Measurements from ENCODE around the gene GABRA5.

Gene GABRA5

DNA sequence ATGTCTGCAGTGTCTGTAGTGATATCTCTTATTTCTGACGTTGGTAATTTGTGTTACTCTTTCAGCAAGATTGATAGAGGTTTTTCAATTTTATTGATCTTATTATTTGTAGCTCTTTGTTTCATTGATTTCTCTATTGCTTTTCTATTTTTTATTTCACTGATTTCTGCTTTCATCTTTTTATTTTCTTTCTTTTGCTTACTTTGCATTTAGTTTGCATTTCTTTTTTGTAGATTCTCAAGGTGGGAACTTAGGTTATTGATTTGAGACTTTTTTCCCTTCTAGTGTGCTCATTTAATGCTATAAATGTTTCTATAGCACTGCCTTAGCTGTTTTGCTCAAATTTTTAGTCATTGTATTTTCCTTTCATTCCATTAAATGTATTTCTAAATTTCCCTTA lies 54.6 kb downstream of the GABRA5 start:
- no peak for DNase-seq (ENCODE audit: low read depth in 1 of 2, low spot score in 1 of 2)

DNA sequence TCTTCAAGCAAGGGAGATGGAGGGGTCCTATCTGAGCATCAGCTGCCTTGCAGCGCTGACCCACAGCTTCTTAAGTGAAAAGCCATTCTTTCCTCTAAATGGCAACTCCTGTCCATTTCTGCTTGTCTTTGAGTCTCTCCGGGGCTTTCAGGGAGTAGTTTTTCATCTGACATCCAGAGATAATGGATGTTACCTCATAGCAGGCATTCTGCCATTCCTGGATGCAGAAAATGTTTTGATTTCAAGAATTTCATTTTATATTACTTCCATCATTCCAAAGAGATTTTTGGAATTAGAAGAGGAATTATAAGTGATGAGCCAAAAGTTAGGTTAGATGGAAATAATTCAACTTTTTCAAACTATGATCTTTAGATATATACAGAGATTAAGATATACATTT lies 59.2 kb downstream of the GABRA5 start:
- no peak for DNase-seq (ENCODE audit: low read depth in 1 of 2, low spot score in 1 of 2)

DNA sequence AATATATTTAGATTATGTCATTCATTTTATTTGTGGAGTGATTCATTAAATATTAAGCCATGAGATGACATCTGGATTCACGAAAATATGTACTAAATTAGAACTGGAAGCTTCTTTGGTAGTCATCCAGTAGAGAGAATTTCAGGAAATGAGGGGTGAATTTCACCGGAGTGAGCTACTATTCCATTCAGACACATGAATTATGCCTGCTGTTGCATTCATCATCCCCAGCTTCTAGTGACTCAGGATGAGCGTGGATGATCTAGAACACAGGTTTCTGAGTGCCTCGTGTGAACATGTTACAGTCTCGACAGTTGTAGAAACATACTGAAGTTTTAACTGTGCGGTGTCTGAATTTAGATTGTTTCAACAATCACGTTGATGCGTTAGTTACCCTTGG lies 61.2 kb downstream of the GABRA5 start:
- no peak for DNase-seq (ENCODE audit: low read depth in 1 of 2, low spot score in 1 of 2)

DNA sequence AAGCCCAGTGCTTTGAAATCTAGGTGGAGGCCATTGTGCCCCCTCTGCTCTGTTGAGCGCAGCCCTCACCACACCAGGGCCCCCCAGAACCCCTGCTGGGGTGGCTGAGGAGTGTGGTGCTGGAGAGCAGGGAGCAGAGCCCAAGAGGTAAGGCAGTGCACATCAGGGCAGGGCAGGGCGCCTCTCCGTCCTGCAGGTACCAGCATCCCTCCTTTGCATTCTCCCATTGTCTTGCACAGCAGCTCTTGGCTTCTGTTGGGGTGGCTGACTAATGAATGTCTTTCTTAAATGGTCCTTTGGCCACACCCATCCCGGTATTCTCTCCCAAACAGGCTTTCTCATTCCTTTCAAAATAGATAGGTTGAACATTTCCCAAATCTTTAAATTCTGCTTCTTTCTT lies 62.7 kb downstream of the GABRA5 start:
- DNase-seq (ENCODE audit: low read depth in 1 of 2, low spot score in 1 of 2): no peak

DNA sequence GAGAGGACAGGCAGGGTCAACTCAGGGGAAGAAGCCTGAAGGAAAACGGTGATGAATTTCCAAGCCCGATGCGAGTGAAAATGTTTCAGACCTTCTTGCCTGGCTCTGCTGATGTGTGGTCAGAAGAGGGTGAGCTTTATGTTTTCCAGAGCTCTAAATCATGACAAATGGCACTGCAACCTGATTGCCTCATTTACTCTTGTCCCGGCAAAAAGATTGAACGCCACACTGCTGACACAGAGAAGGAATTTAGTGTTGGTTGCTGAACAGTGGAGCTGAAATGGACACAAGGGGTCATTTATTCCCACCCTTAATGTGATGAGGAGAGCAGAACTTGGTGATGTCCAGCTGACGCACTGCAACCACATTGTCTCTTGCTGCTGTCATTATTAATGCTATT lies 68.0 kb downstream of the GABRA5 start:
- no peak for DNase-seq (ENCODE audit: low read depth in 1 of 2, low spot score in 1 of 2)

DNA sequence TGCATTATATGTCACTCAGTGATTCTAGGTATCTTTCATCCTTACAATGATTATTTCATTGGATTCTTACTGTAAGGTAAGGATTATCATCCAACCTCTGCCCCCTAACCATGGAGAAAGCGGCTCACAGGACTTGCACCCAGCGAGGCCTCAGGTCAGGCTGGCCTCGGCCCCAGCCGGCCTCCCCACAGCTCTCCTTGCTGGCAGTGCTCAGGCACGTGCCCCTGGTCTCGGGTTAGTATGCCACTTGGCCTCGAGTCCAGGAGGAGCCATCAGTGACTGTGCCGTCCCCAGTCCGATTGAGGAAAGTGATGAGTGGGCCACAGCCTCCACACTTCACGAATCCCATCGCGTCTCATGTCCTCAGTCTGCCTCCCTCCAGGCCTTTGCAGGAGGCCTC lies 68.5 kb downstream of the GABRA5 start:
- DNase-seq (ENCODE audit: low read depth in 1 of 2, low spot score in 1 of 2): no peak

DNA sequence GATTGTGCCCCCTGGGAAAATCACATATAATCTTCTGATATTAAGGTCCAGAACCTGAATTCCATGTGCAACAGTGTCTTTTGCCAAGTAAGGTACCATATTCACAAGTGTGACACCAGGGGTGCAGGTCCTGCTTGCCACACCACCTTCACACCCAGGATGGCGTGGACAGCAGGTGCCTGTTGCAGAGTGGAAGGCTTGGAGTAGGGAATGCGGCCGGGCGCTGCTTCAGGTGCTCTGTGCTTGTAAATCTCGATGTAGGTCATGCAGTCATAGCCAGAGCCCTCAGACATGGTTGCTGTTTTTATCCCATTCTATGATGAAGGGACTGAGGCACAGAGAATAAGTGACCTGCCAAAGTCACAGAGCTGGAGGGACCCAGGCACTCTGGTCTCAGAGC lies 69.6 kb downstream of the GABRA5 start:
- no peak for DNase-seq (ENCODE audit: low read depth in 1 of 2, low spot score in 1 of 2)

DNA sequence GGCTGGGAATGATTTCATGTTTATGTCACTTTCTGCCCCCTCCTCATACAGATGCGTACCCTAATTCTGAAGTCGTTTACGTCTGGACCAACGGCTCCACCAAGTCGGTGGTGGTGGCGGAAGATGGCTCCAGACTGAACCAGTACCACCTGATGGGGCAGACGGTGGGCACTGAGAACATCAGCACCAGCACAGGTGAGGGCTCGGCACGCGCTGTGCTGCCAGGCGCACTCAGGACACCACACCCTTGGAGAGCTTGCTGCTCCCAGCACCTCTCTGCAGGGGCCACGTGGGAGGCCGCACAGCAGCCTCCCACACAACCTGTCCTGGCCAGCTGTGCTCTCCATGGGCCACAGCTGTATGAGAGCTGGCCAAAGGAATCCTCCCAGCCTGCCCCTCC lies 70.3 kb downstream of the GABRA5 start:
- DNase-seq (ENCODE audit: low read depth in 1 of 2, low spot score in 1 of 2): no peak

DNA sequence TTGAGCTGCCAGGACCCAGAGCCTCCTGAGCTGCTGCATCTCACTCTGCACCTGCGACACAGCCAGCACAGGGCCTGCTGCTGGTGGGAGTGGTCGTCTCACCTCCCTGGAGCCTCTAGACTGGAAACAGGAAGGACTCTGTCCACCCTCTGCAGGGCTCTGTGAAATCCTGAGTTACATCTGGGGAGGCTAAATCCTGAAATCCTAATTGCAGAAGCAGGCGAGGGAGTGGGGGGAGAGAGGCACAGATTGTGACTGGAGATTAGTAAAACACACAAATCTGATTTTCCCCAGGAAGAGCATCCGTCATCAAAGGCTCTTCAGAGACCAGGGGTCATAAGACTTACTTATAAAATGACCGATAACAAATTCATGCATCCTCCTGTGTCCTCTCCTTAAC lies 72.5 kb downstream of the GABRA5 start:
- DNase-seq (ENCODE audit: low read depth in 1 of 2, low spot score in 1 of 2): no peak

DNA sequence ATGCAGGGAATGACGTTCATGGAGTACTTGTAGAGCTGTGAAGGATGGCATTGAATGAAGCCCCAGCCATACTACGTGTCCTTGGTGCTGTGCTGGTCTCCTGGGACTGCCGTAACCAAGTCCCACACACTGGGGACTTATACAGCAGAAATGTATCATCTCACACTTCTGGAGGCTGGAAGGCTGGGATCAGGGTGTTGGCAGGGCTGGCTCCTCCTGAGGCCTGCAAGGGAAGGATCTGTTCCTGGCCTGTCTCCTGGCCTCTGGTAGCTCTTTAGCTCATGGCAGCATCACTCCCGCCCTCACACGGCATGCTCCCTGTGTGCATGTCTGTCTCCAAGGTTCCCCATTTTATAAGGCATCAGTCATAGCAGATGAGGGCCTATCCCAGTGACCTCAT lies 74.6 kb downstream of the GABRA5 start:
- DNase-seq (ENCODE audit: low read depth in 1 of 2, low spot score in 1 of 2): no peak

DNA sequence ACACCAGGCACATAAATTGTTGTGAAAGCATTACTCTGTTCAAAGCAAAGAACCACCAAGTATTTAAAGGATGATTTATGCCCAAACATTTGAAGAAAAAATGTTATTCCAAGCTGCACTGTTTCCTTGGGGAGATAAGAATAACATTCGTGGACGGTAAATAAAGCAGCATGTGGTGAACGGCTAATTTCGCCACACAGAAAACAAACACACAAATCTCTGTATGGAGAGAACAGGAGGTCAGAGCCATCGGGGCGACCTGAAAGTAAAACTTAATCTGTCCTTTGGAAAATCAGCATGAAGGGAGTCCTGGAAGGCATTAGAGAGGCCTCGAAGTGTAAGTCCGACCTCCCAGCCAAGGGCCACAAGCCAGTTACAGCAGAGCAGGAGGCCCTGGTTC lies 77.0 kb downstream of the GABRA5 start:
- DNase-seq (ENCODE audit: low read depth in 1 of 2, low spot score in 1 of 2): no peak

DNA sequence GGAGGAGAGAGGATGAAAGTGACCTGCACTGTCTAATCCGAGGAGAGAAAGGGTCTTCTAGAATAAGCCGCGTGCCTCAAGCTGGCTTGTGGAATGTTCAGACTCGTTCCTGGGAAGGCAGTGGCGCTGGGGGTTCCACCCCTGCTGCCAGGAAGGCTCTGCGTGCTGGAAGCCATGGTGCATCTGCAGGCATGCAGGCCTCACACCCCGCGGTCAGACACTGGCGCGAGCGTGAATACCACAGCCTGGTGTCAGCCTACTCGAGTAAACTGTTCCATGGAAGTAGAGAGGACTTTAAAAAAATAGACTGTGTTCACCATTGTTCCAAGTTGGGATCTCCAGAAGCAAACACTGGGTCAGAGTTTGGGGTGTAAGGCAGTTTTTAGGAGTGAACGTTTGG lies 78.2 kb downstream of the GABRA5 start:
- DNase-seq (ENCODE audit: low read depth in 1 of 2, low spot score in 1 of 2): no peak

DNA sequence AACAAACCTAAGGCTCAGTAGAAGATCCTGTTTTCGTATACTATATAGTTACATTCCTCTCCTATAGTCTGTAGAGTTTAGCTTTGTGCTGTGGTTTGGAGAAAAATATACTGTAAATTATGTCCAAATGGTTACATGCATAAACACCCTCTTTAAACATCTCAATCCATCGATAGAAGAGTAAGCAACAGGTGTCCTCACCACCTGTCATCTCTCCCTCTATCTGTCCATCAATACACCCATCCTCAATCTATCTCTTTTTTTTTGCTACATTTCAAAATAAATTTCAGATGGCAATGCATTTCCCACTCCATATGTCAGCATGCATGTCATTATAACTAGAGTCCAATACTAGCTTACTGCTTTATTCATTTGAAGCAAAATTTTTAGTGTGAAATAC lies 83.1 kb downstream of the GABRA5 start:
- no peak for DNase-seq (ENCODE audit: low read depth in 1 of 2, low spot score in 1 of 2)

DNA sequence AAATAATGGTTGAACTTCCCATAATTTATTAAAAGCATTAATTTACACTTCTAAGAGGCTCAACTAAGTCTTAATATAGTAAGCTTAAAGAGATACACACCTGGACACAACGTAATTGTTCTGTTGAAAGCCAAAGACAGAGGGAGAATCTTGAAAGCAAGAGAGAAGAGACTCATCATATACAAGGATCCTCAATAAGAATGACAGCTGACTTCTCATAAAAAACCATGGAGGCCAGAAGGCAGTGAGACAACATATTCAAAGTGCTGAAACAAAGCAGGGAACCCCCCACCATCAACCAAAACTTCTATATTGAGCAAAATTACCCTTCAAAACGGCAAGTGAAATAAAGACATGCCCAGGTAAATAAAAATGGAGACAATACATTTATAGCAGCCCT lies 87.5 kb downstream of the GABRA5 start:
- DNase-seq (ENCODE audit: low read depth in 1 of 2, low spot score in 1 of 2): no peak

DNA sequence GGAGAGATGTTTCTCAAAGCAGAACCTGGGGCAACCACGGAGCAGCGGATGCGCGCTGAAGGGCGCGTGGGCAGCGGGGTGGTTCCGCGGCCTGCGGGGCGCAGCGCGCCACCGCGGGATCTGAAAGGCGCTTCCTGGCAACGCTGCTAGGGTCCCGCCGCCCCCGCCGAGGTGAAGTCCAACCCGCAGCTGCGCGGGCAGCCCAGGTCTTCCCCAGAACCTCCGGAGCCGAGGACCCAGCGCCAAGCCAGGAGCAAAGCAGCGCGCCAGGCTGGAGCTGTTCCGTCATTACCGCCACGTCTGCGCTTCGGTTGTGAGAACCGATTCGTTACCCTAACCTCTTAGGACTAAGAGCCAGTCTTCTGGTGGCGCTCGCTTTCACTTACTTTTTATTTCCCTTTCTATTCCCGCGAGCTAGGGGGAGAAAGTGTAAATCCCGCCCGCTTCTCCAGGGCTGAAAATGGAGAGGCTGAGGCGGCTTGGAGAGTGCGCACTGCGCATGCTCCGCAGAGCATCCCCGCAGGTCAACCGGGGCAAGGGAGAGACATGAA lies 100.9 kb downstream of the GABRA5 start:
- DNase-seq (ENCODE audit: low read depth in 1 of 2, low spot score in 1 of 2): no peak

DNA sequence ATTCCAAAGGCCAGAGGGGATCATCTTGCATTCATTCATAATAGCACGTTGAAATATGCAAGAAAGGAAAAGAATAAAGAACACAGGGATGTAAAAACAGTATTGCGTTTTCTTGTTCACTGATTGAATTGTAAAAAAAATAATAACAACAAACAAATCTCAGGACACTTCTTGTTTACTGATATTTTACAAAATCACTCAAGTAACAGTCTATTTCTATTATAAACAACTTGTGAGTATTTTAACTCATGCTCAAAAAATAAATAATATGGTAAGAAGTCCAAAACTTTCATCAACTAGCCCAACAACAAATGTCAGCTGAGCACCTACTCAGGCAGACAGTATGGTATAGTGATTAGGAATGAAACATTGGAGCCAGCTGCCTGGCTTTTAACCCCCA lies 101.9 kb downstream of the GABRA5 start:
- no peak for DNase-seq (ENCODE audit: low read depth in 1 of 2, low spot score in 1 of 2)

DNA sequence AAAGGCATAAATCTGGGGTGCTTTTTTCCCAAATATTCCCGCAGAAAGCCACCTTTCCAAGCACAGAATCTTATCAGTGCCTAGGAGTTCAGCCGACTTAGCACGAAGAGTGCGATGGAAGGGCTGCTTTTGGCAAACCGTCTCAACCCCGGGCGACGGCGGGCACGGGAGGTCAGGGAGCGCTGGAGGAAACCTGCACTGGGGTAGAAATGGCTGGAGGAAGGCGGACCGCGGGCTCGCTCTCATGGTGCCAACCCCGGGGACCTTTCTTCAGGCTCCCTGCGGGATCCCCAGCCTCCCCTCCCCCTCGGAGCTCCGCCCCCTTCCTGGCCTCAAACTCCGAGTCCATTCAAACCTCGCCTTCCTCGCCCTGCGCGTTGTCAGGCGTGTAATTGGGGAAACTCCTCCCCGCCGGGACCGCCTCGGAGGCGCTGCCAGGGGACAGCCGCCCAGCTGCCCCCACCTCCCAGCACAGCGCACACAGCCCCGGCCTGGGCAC lies 103.9 kb downstream of the GABRA5 start, which contains the start of gene GABRG3:
Gene GABRG3 (plus strand): TSS at position 470 of the 499 bp plus-strand sequence.
- DNase-seq (ENCODE audit: low read depth in 1 of 2, low spot score in 1 of 2): no peak

DNA sequence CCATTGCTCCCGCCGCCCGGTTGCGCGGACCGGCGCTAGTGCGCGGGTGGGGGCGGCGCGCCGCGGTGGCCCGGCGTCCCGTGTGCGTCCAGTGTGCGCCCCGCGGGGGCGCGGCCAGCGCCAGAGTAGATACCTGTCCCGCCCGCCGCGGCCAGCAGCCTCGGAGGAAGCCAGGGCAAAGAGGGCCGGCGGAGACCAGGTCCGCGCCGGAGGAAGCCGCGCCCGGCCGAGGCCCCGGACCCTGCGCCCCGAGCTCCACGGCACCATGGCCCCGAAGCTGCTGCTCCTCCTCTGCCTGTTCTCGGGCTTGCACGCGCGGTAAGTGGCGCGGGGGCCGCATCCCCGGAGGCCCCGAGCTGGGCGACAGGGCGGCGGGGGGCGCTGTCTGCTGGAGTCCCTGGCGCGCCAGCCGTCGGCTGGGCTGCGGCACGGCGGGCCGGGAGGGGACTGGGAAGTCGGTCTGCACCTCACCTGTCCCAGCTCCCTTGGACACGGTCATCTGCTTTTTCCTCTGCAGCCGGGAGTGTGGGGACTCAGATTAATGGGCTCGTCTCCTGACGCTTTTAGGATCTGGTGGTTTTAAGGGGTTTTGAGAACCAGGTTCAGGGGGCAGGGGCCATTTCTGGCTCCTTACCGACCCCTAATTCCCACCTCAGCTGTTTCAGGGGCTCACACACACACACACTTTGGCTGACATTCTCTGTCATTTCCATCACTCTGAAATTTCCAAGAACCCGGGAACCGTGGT lies 104.6 kb downstream of the GABRA5 start:
- DNase-seq (ENCODE audit: low read depth in 1 of 2, low spot score in 1 of 2): no peak

DNA sequence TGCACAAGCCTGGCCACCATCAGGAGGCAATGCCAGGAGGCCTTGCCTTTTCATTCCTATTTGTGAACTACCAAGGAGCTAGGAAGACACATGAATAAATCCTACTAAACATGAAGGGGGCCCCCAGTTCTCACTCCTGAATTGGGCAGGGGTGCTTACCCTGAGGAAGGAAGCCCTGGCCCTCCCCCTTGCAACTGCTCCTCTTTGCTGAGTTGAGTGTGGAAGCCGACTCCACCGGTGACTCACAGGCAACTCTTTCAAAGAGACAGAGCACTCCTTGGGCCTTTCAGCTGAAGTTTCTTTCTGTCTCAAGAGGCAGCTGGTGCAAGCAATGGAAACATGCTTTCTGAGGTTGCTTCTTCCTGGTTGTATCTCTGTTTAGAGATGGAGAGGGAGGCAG lies 105.8 kb downstream of the GABRA5 start:
- no peak for DNase-seq (ENCODE audit: low read depth in 1 of 2, low spot score in 1 of 2)

DNA sequence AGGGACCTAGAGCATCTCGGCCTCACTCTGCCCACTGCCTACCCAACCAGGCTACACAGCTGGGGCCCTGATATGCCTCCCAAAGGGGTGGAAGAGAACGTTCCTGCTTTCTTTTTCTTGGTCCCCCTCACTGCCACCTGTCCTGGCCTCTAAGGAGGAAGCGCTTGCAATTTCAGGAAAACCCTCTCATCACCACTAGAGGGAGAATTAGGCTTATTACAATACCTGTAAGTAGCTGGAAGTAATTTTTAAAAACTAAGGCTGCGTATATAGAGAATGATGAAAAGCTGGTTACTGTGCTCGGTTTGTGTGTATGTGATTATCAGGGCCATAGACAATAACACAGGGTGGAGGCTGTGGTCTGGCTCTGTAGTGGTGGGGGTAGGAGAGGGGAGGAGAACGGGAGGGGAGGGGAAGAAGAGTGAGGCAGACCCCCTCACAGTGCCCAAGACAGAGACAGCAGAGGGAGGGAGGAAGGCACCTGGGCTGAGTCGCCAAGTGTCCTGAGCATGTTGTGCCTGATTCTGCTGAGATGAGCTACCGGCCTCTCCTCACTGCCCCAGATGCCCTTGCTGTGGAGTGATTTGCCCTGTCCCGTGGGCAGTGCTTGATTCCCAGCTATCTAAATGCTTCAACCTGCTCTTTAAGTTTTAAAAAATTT lies 107.4 kb downstream of the GABRA5 start:
- no peak for DNase-seq (ENCODE audit: low read depth in 1 of 2, low spot score in 1 of 2)

DNA sequence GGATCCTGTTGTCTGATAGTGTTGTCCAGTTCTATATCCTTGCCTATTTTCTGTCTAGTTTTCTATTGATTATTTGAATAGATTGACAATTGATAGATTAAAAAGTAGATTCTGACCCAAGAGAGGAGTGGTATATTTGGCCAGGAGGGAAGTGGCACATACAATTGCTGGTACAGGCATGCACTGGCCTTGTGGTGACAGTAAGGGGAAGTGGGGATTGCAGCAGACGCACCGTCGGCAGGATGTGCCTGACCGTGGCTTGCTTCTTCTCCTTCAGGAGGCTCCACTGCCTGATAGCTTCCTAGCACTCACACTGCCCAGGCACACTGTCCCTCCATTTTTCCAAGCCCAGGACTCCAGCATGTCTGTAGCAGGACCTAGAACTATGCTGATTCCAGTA lies 114.6 kb downstream of the GABRA5 start:
- no peak for DNase-seq (ENCODE audit: low read depth in 1 of 2, low spot score in 1 of 2)

DNA sequence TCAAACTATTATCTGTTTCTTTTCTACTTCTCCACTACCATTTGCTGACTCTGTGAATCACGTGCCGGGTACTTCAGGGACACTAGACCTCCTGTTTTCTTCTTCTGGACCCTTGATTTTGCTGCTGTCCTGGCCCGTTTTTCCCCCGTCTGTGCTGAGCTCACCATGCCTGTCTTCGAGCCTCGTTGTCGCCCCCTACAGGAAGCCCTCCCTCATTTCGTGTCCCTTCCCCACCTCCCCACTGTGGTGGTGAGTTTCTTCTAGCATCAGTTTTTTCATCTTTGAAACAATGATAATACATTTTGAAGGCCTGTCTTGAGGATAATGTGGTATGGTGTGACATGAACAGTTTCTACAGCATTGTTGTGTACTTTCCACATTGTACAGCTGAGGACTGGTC lies 117.0 kb downstream of the GABRA5 start:
- DNase-seq (ENCODE audit: low read depth in 1 of 2, low spot score in 1 of 2): no peak

DNA sequence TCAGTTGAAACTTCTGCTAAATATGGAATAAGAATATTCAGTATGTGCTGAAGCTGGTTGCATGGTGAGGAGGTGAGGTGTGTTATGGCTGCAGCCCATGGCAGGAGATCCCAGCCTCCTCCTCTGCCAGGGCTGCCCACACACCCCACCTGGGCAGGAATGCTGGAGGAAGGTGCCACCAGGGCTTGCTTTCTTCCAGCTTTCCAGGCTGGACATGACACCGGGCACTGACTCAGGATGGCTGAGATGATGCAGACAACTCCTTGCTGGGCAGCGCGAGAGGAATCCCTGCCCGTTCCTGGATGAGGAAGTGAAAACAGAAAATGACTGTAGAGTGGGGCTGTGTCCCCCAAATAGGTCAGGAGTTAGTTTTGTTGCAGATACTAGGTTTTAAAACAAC lies 118.2 kb downstream of the GABRA5 start:
- DNase-seq (ENCODE audit: low read depth in 1 of 2, low spot score in 1 of 2): no peak

Measured in activated T-helper 1 cell treated with anti-CD3 and anti-CD28 coated beads, Interleukin-2, amount 50 U/mL, for 16 hours (primary cell).